ENCODE results near the gene RASIP1.

DNA sequence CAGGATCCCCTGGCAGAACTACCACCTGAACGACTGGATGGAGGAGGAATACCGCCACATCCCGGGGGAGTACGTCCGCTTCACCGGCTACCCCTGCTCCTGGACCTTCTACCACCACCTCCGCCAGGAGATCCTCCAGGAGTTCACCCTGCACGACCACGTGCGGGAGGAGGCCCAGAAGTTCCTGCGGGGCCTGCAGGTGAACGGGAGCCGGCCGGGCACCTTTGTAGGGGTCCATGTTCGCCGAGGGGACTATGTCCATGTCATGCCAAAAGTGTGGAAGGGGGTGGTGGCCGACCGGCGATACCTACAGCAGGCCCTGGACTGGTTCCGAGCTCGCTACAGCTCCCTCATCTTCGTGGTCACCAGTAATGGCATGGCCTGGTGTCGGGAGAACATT lies 37.1 kb downstream of the RASIP1 start:
- TF ChIP-seq, protein P1, sequence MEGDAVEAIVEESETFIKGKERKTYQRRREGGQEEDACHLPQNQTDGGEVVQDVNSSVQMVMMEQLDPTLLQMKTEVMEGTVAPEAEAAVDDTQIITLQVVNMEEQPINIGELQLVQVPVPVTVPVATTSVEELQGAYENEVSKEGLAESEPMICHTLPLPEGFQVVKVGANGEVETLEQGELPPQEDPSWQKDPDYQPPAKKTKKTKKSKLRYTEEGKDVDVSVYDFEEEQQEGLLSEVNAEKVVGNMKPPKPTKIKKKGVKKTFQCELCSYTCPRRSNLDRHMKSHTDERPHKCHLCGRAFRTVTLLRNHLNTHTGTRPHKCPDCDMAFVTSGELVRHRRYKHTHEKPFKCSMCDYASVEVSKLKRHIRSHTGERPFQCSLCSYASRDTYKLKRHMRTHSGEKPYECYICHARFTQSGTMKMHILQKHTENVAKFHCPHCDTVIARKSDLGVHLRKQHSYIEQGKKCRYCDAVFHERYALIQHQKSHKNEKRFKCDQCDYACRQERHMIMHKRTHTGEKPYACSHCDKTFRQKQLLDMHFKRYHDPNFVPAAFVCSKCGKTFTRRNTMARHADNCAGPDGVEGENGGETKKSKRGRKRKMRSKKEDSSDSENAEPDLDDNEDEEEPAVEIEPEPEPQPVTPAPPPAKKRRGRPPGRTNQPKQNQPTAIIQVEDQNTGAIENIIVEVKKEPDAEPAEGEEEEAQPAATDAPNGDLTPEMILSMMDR (IDR thresholded peaks at IDR 0.05 in 8 of 11, conservative IDR thresholded peaks at IDR 0.05 in 3 of 11), result no peak
- no peak for TF ChIP-seq POLR2A (IDR thresholded peaks at IDR 0.05)

Data from spleen (tissue), 7 donors.